Measurements from ENCODE around the gene JPH2. TPM values are rescaled to one million over a fixed set of nuclear protein-coding genes. Genes with fewer than 3 reads are reported as not detected.
A peak's percentile ranks its signal among the peaks of the same experiment; 100 is the strongest.

The JPH2 gene
- total and polyA plus RNA-seq, 2 experiments from 2014 or later, result 0.16 to 1.1 TPM

DNA sequence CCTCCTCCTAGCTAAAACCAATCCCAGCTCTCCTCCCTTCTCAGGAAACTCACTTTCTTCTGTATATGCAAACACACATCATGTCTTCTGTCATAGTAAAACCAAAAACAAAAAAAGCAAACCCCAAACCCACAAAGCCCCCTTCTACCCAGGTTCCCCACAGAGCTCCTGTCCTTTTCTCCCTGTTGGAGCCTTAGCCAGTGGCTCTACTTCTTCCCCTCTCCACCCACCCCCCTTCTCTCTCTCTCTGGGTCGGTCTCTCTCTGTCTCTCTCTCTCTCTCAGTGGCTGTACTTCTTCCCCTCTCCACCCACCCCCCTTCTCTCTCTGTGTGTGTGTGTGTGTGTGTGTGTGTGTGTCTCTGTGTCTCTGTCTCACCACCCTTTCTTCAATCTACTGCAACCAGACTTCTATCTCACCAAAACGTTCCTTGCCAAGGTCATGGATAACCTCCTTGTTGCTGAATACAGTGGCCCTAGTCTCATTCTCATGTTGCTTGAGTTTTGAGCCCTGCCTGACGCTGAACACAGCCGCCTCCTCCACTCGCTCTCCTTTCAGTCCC, 32.3 kb upstream of the JPH2 start:
- Histone ChIP-seq H3K4me3 (no peak overlapping the region), H3K79me2 (replicated peaks; ENCODE audit: insufficient read depth) (no peaks in the 10 kb centered on the region), H3K36me3 (ENCODE audit: insufficient read depth) (no peaks in the 10 kb centered on the region), H4K20me1 (replicated peaks; ENCODE audit: insufficient read depth) (peaks cover 4% of the 10 kb centered on the region; the same call in 1 of the 2 replicates), H3K27me3 (ENCODE audit: insufficient read depth) (no peaks in the 10 kb centered on the region), H3K4me1 (ENCODE audit: insufficient read depth) (no peaks in the 10 kb centered on the region), H3K4me2 (no peak overlapping the region), H3K27ac (ENCODE audit: low read depth) (peak overlapping the region; percentile 39; the same call in 1 of the 2 replicates), H2AFZ (no peak overlapping the region), H3F3A (replicated peaks; ENCODE audit: low read depth) (no peaks in the 10 kb centered on the region), H3K9me2 (ENCODE audit: insufficient read depth) (no peaks in the 10 kb centered on the region)
- no peak for DNase-seq (ENCODE audit: low spot score)
- TF ChIP-seq JUNB (IDR thresholded peaks at IDR 0.05; ENCODE audit: unreplicated experiment), result no peak
- no peak for TF ChIP-seq POLR2AphosphoS5 (IDR thresholded peaks at IDR 0.05; ENCODE audit: low read depth)
- no peak for TF ChIP-seq CREB1 (CRISPR knock-in tag; IDR thresholded peaks at IDR 0.05; ENCODE audit: low read depth)
- TF ChIP-seq NANOG (IDR thresholded peaks at IDR 0.05; ENCODE audit: borderline replicate concordance), result no peak
- no peak for TF ChIP-seq EZH2phosphoT487 (IDR thresholded peaks at IDR 0.05; ENCODE audit: unreplicated experiment)
- TF ChIP-seq STAT1 (IDR thresholded peaks at IDR 0.05; ENCODE audit: unreplicated experiment), result no peak
- no peak for TF ChIP-seq ZNF462 (CRISPR knock-in tag; IDR thresholded peaks at IDR 0.05)
- TF ChIP-seq EZH2 (IDR thresholded peaks at IDR 0.05; ENCODE audit: low read depth, unreplicated experiment), result no peak
- no peak for TF ChIP-seq ZNF331 (CRISPR knock-in tag; IDR thresholded peaks at IDR 0.05; ENCODE audit: low read depth)
- TF ChIP-seq, protein P1, sequence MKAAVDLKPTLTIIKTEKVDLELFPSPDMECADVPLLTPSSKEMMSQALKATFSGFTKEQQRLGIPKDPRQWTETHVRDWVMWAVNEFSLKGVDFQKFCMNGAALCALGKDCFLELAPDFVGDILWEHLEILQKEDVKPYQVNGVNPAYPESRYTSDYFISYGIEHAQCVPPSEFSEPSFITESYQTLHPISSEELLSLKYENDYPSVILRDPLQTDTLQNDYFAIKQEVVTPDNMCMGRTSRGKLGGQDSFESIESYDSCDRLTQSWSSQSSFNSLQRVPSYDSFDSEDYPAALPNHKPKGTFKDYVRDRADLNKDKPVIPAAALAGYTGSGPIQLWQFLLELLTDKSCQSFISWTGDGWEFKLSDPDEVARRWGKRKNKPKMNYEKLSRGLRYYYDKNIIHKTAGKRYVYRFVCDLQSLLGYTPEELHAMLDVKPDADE (IDR thresholded peaks at IDR 0.05), result no peak
- TF ChIP-seq ZNF114 (CRISPR knock-in tag; IDR thresholded peaks at IDR 0.05), result no peak
- no peak for TF ChIP-seq REST (IDR thresholded peaks at IDR 0.05; ENCODE audit: unreplicated experiment)
- no peak for TF ChIP-seq CTCF (conservative IDR thresholded peaks at IDR 0.05; ENCODE audit: low read depth in 2 of 2)
- ATAC-seq, result no peak
- peaks cover 9% of the 10 kb centered on the region for H3K27me3 Mint-ChIP-seq (ENCODE audit: insufficient read depth, low read depth, poor library complexity)
- no peak overlapping the region for H3K4me3 Mint-ChIP-seq
- H3K27ac Mint-ChIP-seq, result peak overlapping the region; percentile 25; the same call in 1 of the 2 replicates
- peaks cover 30% of the 10 kb centered on the region for H3K4me1 Mint-ChIP-seq
- H3K36me3 Mint-ChIP-seq (ENCODE audit: low read depth), result no peaks in the 10 kb centered on the region
- no peaks in the 10 kb centered on the region for H3K9me3 Mint-ChIP-seq

Data from GM23338 (cell line).